GM21381 (cell line): Measurements from ENCODE around the gene HDAC3.
"Not testable (repeated sequence)": the region's sequence is repeated elsewhere in the genome, so short reads cannot be mapped to it uniquely, and the experiment has no call there.

Experiments
- ATAC-seq: cut with Tn5 transposase; IDR thresholded peaks from one replicate; pipeline ENCODE4 v1.9.1; 2021; ENCODE audit warnings: mild to moderate bottlenecking, moderate library complexity; ENCODE audit not compliant: unreplicated experiment

The HDAC3 gene

GRCh38 chr5:141636106-141636412, 590 bp downstream of the HDAC3 start:
- ATAC-seq, result no peak

DNA sequence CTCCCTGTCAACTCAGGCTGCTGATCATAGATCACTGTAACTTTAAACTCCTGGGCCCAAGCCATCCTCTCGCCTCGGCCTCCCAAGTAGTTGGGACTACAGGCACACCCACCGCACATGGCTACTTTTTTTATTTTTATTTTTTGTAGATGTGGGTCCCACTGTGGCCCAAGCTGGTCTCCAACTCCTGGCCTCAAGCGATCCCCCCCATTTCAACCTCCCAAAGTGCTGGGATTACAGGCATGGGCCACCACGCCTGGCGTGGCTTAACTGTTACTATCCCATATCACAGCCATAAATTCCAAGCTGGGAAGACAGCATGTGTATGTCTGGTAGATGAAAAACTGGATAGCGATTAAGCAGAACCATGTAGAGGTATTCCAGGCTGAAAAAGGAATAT, 1.0 kb downstream of the HDAC3 start:
- no peak for ATAC-seq

DNA sequence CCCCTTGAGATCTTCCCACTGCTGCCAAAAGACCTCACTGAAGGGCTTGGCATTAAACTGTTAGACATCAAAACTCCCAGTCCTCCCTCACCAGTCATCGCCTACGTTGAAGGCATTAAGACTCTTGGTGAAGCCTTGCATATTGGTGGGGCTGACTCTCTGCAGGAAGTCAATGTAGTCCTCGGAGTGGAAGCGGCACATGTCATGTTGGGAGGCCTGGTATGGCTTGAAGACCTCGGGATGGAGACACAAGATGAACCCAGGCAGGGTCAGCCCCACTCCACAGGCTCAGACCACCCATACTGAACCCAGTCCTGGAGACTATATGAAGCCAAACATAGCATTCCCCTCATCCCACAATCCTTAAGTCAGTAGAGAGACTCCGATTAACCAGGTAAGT, 1.9 kb downstream of the HDAC3 start:
- ATAC-seq, result no peak

DNA sequence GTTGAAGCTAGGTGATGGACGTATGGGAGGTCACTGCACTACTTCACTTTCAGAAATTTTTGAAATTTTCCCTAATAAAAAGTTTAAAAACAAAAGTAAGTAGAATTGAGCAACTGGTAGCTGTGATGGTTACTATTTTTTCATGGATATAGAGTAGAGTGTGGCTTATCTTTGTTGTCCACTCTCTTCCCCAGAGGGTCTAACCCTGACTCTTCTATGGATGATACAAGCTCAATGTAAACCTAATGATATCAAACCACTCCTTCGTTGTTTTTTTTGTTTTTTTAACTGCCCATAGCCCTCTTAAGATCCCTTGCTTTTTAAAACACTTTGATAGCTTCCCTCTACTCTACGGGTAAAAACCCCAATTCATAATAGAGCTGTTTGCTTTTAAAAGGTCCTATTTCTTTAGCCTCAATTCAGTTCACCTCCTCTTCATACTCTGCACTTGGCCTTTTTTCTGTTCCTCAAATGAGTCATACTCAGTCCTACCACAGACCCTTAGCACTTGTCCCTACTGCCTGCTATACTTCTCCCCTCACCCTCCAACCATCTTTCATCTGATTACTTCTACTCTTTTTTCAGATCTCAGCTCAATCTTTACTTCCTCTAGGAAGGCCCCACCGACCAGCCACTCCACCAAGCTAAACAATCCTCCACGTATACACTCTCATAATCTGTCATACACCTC, 2.6 kb downstream of the HDAC3 start:
- peak; percentile 65 for ATAC-seq

DNA sequence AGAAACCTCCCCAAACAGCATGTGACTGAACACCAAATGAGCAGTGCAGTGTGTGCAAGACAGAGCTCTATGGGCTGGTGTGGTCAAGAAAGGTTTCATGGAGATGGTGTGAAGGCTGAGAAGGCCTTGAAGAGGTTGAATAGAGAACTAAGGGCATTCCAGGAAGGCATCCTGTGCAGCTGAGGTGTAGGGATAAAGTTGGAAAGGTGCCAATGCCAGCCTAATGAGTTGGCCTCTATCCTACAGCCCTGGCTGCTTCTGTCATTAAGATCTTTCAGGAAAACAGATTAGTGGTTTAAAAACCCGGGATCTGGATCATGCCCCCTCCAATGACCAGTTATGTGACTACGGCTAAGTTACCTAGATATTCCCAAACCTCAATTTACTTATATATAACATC, 4.0 kb downstream of the HDAC3 start:
- no peak for ATAC-seq

DNA sequence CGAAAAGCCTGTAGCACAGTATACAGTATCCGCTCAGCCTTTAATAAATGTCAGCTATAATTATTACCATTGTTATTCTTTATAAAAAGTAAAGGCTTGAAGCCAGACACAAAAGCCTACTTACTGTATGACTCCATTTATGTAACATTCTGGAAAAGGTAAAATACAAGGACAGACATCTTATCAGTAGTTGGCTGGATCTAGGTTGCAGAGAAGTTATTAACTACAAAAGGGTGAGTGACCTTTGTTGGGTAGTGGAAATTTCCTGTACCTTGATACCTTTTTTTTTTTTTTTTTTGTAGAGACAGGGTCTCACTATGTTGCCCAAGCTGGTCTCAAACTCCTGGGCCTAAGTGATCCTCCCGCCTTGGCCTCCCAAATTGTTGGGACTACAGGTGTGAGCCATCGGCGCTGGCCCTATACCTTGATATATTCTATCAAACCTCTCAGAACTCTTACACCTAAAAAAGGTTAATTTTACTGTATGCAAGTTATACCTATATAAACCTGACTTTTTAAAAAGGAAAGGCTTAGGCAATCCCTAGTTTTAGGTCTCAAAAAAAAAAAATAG, 6.0 kb downstream of the HDAC3 start:
- ATAC-seq, result no peak

GRCh38 chr5:141628175-141628788, 8.4 kb downstream of the HDAC3 start:
- ATAC-seq, result no peak

GRCh38 chr5:141623611-141624010, 13.0 kb downstream of the HDAC3 start:
- no peak for ATAC-seq

DNA sequence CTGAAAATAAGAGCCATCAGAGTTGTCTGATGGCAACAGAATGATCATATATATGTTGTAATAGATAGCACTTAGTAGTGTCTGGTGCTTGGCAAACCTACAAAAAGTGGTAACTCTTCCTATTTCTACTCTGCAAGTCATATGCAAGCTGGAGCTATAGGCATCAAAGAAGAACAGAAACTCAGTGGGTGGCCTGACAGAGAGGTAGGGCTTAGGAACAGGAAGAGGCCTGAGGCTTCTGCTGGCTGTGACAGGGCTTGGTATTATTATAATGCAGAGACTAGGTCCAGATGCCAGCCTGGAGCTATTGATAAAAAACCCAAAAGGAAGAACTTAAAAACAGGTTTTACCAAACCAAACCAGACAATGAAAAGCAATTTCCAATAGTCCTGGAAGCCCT, 13.5 kb downstream of the HDAC3 start:
- peak; percentile 51 for ATAC-seq

- peak; percentile 80 for ATAC-seq
Measured at GRCh38 chr5:141618804-141619554, 17.7 kb downstream of the HDAC3 start, which contains the start of gene DIAPH1. TSS of gene DIAPH1 (minus strand) at chr5:141619000. CDS start at chr5:141618914, 86 bp downstream.

DNA sequence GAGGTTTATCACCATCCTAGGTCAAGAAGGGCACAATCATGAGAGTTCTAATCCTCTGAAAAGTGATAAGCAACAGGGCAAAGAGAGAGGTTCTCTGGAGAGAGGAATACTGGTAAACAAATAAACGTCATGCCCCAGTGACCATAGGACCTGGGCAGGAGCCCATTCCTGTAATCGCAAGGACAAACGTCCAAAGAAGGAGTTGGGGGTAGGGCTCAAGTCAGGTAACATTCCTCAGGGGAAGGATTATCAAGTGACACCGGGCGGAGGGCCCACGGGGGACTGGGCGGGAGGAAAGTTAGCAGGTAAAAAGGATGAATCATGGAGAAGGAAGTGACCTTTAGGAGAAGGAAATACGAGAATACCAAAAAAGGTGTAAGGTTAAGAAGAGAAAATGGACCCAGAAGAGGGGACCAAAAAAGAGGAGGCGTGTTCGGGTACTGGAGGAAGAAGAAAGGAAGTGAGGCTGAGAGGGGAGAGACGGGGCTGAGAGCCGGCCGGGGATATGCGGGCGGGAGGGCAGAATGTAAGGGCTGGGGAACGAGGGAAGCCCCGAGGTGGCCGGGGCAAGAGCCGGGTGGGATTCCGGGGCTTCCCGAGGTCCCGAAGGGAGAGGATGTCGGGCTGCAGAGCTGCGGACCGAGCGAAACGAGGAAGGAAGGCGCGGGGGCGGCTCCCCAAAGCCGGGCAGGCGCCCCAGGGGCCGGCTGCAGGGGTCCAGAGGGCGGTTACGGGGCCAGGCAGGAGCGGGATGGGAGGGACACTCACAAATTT, 18.4 kb downstream of the HDAC3 start:
- ATAC-seq, result peak; percentile 17

- no peak for ATAC-seq
Measured at GRCh38 chr5:141617682-141618029, 19.0 kb downstream of the HDAC3 start.

DNA sequence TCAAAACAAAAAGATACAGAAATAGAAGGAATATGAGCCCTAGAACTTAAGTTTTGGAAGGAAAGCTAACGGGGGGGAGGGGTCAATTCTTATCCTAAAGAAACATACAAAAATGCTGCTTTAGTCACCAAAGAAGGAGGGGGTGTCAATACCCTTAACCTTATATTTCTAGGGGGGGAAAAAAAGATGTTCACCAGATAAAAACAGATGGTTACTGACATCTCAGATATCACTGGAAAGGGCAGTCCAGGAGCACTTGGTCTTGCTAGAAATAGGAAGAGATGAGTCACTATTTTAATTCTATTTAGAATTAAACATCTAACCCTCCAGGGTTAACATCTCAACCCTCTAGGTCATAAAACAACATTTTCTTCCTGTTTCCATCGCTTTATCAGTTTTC, 19.5 kb downstream of the HDAC3 start:
- no peak for ATAC-seq

DNA sequence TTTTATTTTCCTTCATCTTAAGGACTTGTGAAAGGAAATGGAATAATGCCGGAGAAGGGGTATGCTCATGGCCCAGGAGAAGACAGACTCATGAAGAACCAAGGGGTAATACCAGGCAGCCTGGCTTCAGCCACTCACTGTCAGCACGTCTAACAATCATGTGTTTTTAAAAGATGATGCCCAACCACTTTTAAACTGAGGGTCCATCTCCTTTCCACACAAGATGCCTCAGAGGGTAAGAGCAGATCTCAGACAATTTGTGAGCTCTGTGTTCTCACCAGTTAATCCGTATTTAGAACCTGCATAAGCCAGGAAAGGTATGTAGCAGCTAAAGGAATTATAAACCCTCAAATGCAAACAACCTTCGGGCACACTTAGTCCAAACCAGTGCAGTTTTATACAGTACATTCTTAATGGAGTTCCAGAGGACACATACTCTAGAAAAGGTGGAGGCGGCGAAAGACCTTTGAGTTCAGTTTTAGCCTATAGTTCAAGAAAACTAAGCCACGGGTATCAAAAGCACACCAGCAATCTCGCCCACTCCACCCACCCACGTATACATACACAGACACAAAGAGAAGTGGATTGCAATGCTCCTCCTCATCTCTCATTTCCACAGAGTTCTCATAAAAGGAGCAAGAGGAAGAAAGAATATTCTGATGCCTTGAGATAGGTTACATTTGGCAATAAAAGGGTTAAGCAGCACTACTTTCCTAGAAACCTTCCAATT, 20.5 kb downstream of the HDAC3 start:
- ATAC-seq, result no peak

DNA sequence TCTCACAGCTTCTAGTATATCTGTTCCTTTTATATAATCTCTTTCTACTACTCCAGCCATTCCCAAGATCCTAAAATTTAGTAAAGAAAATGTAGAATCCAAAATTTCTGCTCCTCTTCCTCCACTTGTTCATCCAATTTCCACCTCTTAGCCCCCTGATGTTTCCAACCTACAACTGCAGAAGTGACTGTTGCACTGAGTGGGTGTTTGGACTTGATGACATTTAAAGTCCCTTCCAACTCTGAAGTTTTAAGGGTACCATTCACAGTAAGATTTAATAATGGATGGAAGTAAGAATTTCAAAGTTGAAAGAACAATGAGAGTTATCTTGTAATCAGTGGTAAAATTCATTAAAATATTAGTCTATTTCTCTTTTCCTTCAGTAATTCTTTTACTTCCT, 23.3 kb downstream of the HDAC3 start:
- ATAC-seq, result no peak

GRCh38 chr5:141611289-141611688, 25.4 kb downstream of the HDAC3 start:
- no peak for ATAC-seq

- ATAC-seq, result not testable (repeated sequence)
Measured at GRCh38 chr5:141609921-141610320, 26.7 kb downstream of the HDAC3 start.

GRCh38 chr5:141609044-141609443, 27.6 kb downstream of the HDAC3 start:
- ATAC-seq, result no peak

GRCh38 chr5:141608557-141608956, 28.1 kb downstream of the HDAC3 start:
- ATAC-seq, result no peak

DNA sequence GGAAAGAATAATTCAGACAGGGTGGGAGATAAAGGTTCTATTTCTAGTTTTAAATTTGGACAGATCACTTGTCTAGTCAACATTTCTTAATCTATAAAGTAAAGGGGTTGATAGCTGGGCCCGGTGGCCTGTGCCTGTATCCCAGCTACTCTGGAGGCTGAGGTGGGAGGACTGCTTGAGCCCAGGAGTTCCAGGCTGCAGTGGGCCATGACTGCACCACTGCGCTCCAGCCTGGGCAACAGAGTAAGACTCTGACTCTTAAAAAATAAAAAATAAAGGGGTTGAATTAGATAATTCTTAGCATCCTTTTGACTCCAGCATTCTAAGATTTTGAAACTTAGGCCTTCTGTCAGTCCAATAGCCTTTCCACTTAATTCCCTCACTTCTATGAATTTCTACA, 28.6 kb downstream of the HDAC3 start:
- ATAC-seq, result no peak
